Measurements from ENCODE around the gene GLOD5.
"Not testable (repeated sequence)": the region's sequence is repeated elsewhere in the genome, so short reads cannot be mapped to it uniquely, and the experiment has no call there.

GLOD5 gene

DNA sequence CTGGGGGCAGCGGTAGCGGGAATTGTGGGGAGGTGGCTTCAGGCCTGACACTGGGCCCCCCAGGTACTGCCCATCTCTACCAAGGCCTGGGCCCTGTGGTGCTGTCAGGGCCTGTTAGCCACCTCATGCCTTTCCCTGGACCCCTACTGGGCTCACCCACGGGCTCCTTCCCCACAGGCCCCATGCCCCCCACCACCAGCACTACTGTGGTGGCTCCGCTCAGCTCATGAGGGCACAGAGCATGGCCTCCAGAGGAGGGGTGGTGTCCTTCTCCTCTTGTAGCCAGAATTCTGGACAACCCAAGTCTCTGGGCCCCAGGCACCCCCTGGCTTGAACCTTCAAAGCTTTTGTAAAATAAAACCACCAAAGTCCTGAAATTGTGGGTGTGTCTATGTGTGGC lies 32.4 kb downstream of the GLOD5 start:
- no peak for DNase-seq (ENCODE audit: low spot score)

DNA sequence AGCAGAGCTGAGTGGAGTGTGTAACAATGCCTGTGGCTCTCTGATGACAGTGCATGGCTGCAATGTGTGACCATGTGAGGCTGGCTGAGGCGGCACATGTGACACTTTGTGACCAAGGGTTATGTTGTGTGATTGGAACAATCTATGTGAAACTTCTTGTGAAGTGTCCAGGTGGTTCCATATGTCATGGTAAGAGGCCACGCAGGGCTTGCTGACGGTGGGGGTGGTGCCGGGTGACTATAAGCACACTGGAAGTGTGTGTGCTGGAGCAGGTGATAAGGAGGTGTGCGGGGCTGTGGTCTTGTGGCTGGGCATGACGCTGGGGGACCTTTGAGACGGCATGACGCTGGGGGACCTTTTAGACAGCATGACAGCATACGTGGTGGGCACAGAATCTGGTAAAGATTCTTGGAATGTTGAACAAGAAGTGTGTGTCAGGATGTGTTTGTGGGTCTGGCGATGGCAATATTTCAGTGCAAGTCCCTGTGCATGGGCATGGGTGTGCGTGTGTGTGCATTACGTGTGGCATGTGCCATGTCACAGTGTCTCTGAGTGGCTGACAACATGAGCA lies 32.9 kb downstream of the GLOD5 start:
- no peak for DNase-seq (ENCODE audit: low spot score)

DNA sequence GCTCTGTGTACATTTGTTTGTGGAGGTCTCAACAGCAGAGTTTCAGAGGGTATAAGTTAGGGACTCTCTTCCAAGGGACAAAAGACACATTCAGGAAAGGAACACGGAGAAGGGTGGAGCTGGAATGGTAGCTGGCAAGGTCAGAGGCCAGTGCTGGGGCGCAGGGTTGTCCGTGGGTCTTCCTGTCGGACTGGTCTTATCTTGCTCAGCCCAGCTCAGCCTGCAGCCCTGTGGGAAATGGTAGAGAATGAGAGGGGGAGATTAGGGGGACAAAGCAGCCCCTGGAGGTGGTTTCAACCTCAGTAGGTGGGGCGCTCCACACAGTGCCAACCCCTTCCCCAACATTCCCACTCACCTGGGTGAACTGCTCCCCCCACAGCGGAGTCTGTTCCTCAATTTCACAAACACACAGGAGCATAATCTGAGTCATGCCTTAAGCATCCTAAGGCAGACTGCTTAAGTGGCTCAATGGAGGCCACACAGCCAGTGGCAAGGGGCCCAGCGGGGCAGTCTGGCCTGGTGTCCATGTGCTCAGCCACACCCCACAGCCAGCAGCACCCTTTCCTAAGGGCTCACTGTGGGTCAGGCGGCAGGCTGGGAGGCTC lies 33.5 kb downstream of the GLOD5 start:
- no peak for DNase-seq (ENCODE audit: low spot score)

DNA sequence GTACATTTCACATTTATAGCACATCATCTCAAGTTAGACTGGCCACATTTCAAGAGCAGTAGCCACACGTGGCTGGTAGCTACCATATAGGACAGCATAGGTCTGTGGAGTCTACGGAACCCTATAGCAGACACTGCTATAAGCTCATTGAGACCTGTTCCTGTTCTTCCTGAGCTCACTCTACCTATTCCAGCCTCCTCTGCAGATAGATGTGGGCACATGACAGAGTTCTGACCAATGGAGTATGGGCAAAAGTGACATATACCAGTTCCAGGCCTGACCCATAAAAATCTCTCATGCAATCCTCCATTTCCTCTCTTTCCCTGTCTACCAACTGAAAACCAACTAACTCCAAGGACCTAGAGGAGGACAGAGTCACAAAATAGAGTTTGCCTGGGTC lies 36.8 kb downstream of the GLOD5 start:
- DNase-seq (ENCODE audit: low spot score) = no peak

DNA sequence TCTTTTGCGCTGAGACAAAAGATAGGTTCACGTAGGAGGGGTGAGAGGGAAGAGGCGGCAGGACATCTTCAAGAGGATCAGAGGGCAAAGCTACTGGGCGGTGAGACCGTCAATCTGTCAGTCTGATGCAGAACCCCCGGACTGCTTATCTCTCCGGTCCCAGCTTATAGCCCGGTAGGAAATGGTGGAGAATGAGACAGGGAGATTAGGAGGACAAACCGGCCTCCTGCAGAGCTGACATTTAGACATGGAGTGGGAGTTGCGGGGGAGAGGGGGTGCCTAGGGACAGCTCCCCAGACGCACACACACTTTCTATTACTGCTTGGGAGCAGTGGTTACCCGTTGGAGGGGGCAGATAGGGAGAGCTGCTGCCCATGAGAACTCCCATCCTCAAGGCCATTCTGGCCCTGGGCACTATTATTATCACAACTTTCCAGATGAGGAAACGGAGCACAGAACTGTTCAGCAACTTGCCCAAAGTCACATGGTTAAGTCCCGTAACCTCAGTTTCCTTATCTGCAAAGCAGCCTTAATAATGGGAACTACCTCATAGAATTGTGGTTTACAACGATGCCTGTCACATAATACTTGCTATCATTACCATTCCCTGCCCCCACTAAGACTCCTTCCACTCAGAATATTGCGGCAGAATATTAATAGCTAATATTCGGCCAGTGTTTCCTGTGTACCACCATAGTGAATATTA lies 39.2 kb downstream of the GLOD5 start:
- no peak for DNase-seq (ENCODE audit: low spot score)

DNA sequence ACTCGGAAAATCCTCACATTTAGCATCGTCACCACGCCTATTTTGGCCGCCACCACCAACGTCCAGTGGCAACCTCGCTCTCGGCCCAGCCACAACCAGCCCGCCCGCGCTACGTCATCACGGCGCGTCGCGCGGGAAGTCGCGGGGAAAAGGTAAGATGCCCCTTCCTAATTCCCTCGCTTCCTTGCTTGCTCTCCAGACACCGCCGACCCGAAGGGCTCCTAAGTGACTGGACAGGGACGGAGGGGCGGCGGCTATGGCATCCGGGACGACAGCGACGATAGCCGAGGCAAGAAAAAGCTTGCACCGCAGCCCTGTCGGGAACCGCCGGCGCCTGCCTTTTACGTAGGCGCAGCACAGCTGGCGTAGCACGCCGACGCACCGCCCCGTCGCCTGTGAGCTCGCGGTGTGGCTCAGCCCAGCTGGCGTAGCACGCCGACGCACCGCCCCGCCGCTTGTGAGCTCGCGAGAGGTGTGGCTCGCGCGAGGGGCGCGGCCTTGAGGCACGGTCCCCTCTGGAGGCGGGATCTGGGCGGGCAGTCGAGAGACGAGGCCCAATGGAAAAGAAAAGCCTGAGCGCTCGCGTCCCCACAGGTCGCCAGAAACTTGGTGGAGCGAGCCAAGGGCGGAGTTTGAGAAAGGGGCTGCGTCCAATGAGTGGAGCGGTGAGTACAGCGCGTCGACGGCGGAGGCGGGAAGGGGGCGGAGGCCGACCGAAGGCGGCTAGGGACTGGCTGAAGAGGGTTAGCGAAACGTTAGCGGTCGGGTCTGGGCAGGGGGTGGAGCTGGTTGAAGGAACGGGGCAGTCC lies 39.9 kb downstream of the GLOD5 start, which contains the start of gene HDAC6:
Gene HDAC6 (plus strand): TSS at position 788 of the 809 bp plus-strand sequence. CDS start 626 bp downstream, outside the sequence.
- peak; percentile 96 for DNase-seq (ENCODE audit: low spot score)

DNA sequence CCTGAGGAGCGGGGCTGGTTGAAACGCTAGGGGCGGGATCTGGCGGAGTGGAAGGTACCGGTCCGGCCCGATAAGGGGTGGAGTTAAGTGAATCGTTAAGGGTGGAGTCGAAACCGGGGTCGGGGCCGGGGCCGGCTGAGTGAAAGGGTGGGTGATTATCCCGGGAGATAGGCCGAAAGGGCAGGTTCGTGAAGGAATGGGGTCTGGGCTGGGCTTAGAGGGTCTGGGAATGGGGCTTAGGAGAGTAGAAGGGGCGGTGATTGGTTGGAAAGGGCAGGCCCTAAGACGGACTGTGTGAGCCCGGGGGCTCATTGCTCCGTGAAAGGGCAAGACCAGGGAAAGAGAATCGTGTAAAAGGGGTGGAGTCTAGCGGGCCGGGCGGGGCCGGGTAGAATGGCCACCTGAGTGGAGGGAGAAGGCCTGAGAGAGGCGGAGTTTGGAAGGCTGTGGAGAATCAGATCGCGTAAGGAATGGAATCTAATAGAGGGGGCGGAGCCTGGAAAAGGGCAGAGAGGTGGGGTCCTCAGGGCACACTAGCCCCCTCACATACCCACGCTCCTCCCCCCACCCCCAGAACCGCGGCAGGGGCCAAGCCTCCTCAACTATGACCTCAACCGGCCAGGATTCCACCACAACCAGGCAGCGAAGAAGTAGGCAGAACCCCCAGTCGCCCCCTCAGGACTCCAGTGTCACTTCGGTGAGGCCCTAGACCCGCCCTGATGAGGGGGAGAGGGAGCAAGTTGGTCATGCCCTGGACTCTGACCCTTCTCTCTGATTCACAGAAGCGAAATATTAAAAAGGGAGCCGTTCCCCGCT lies 40.8 kb downstream of the GLOD5 start:
- DNase-seq (ENCODE audit: low spot score) = peak; percentile 56

DNA sequence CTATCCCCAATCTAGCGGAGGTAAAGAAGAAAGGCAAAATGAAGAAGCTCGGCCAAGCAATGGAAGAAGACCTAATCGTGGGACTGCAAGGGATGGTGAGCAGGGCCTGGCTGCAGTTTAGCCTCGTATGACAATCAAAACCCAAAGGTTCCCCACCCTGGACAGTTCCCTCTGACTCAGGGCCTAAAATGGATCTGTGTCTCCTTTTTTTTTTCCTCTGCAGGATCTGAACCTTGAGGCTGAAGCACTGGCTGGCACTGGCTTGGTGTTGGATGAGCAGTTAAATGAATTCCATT lies 41.3 kb downstream of the GLOD5 start:
- no peak for DNase-seq (ENCODE audit: low spot score)

DNA sequence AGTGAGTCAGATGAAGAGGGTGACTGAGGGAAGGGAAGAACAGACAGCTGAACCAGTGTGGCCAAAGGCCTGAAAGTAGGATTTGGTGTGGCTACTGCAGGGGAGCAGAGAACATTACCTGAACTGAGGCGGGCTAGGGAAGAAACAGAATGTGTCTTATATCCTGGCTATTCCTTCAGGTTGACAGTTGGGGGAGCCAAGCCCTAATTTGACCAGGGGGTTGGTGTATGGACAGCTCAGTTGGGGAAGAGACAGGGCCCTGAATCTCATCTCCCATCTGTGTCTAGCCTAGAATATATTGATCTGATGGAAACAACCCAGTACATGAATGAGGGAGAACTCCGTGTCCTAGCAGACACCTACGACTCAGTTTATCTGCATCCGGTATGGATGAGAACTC lies 44.5 kb downstream of the GLOD5 start:
- DNase-seq (ENCODE audit: low spot score) = no peak

DNA sequence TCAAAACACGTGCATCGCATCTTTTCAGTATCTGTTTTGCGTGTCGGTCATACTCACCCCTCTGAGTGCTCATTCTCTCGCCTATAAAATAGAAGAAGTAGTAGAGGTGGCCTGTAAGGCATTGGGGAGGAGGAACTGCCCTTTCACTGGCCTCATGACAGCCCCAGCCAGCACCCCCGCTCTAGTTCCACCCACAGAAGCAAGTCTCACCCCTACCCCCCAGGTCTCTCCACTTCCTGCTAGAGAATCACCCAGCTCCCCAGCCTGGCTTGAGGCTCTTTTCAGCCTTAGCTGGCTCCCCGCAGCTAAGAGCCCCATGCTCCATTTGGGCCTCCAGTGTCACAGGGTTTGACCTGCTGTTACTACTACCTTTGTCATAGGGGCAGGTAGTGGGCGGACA lies 52.1 kb downstream of the GLOD5 start:
- no peak for DNase-seq (ENCODE audit: low spot score)

DNA sequence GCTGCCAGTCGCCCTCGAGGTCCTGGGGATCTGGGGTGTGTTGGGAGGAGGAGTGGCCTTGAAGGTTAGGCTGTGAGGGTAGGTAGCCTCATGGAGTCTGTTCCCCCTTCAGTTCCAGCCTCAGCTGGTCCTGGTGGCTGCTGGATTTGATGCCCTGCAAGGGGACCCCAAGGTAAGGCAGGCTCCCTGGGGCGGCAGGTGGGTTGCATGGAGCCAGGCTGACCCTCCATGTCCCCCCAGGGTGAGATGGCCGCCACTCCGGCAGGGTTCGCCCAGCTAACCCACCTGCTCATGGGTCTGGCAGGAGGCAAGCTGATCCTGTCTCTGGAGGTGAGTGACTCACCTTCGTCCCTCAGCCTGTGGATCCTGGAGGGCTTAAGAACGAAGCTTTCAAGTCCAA lies 53.2 kb downstream of the GLOD5 start:
- no peak for DNase-seq (ENCODE audit: low spot score)

DNA sequence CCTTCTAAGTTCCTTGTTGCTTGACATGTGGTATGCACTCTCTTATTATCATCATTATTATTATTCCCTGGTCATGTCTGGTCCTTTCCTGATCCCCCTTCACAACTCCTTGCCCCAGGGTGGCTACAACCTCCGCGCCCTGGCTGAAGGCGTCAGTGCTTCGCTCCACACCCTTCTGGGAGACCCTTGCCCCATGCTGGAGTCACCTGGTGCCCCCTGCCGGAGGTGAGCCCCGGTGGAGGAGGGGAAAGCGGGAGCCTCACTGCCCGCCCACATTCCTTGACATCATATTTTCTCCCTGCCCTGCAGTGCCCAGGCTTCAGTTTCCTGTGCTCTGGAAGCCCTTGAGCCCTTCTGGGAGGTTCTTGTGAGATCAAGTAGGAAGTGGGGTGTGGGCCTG lies 53.7 kb downstream of the GLOD5 start:
- DNase-seq (ENCODE audit: low spot score) = no peak

DNA sequence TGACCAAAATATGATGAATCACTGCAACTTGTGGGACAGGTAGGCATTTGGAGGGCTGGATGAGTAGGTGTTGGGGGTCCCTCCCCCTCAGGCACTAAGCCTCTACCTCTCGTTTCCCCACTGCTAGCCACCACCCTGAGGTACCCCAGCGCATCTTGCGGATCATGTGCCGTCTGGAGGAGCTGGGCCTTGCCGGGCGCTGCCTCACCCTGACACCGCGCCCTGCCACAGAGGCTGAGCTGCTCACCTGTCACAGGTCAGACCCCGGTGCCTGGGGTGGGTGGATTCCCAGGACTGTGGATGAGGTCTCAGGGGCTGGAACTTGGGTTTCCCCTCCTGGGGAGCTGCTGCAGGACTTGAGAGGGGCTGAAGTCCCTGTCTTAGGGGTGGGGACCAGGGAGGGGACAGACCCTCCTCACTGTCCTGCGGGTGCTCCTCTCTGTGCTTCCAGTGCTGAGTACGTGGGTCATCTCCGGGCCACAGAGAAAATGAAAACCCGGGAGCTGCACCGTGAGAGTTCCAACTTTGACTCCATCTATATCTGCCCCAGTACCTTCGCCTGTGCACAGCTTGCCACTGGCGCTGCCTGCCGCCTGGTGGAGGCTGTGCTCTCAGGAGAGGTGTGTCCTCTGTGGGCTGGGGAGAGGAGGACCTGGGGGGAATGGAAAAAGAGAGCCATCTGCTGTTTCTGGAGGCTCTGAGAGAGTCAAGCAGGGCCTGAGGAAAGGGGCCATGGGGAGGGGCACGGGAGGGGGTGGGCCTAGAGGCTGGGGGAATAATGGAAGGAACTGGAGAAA lies 54.7 kb downstream of the GLOD5 start:
- DNase-seq (ENCODE audit: low spot score) = no peak

DNA sequence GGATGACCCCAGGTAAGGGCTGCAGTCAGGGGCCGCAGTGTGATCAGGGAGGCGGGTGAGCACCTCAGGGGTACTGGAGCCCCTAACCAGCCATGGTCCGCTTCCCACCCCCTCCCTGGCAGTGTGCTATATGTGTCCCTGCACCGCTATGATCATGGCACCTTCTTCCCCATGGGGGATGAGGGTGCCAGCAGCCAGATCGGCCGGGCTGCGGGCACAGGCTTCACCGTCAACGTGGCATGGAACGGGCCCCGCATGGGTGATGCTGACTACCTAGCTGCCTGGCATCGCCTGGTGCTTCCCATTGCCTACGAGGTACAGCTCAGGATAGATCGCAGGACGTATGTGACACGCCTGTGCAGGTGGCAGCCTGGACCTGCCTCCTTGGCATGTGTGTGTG lies 56.6 kb downstream of the GLOD5 start:
- no peak for DNase-seq (ENCODE audit: low spot score)

DNA sequence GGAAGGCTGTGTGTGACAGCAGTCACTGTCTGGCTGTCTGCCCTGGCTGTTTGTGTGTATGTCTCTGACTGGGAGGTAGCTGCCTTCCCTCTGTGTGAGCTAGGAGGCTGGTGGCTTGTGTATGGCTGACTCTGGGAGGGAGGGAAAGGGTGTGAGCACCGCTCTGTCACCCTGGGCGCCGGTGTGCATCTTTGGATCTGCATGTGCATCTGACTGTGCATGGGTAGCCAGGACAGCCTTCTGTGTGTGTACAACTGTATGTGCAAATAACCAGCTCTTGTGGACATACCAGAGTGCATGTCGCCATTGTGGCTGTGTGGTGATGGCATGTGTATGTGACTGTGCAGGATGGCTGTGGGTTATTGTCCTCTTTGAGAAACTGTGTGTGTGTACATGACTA lies 57.3 kb downstream of the GLOD5 start:
- no peak for DNase-seq (ENCODE audit: low spot score)

DNA sequence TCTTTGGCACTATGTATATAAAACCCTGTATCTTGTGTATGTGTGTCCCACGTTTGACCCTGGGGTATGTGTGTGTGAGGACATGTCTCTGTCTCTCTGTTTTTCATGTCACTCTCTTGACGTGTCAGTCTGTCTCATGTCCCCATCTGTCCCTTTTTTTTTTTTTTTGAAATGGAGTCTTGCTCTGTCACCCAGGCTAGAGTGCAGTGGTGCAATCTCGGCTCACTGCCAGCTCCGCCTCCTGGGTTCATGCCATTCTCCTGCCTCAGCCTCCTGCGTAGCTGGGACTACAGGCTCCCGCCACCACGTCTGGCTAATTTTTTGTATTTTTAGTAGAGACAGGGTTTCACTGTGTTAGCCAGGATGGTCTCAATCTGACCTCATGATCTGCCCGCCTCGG lies 57.8 kb downstream of the GLOD5 start:
- DNase-seq (ENCODE audit: low spot score) = not testable (repeated sequence)

DNA sequence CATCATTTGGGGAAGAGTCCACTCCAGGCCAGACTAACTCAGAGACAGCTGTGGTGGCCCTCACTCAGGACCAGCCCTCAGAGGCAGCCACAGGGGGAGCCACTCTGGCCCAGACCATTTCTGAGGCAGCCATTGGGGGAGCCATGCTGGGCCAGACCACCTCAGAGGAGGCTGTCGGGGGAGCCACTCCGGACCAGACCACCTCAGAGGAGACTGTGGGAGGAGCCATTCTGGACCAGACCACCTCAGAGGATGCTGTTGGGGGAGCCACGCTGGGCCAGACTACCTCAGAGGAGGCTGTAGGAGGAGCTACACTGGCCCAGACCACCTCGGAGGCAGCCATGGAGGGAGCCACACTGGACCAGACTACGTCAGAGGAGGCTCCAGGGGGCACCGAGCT lies 61.5 kb downstream of the GLOD5 start:
- no peak for DNase-seq (ENCODE audit: low spot score)
